H9 (cell line): ENCODE data around the gene RNF41. TPM values are rescaled to one million over a fixed set of nuclear protein-coding genes. Genes with fewer than 3 reads are reported as not detected.

Experiments used
- DNase-seq: peaks from one replicate; pipeline ENCODE4 v3.0.0-alpha.2; 2017
- H2AFZ ChIP-seq: one replicate; pipeline ENCODE4 v1.6.1; 2013; ENCODE audit warnings: mild to moderate bottlenecking, low read length, control low read depth, moderate library complexity
- H2AK5ac ChIP-seq: 2 replicates; pipeline ENCODE4 v1.6.1; 2013; ENCODE audit warnings: low read length, control low read depth, mixed read lengths; ENCODE audit not compliant: insufficient read length
- H2BK120ac ChIP-seq: one replicate; pipeline ENCODE4 v1.6.1; 2013; ENCODE audit warnings: low read depth, mild to moderate bottlenecking, low read length, control low read depth, inconsistent platforms; ENCODE audit not compliant: poor library complexity, severe bottlenecking
- H2BK12ac ChIP-seq: 2 replicates; pipeline ENCODE4 v1.6.1; 2013; ENCODE audit warnings: low read length, control low read depth, mixed read lengths, low read depth; ENCODE audit not compliant: insufficient read length
- H2BK15ac ChIP-seq: 2 replicates; pipeline ENCODE4 v1.6.1; 2013; ENCODE audit warnings: low read depth, low read length, control low read depth
- H2BK20ac ChIP-seq: one replicate; pipeline ENCODE4 v1.6.1; 2013; ENCODE audit warnings: low read depth, mild to moderate bottlenecking, low read length, control low read depth, inconsistent platforms; ENCODE audit not compliant: poor library complexity, severe bottlenecking
- H2BK5ac ChIP-seq: 2 replicates; pipeline ENCODE4 v1.6.1; 2013; ENCODE audit warnings: low read length, control low read depth, mixed read lengths; ENCODE audit not compliant: insufficient read length
- H3K14ac ChIP-seq: 2 replicates; pipeline ENCODE4 v1.6.1; 2013; ENCODE audit warnings: low read length, control low read depth; ENCODE audit not compliant: insufficient read depth
- H3K18ac ChIP-seq: 2 replicates; pipeline ENCODE4 v1.6.1; 2013; ENCODE audit warnings: low read depth, mild to moderate bottlenecking, mixed read lengths, low read length, control low read depth; ENCODE audit not compliant: insufficient read length
- H3K23ac ChIP-seq: 2 replicates; pipeline ENCODE4 v1.6.1; 2013; ENCODE audit warnings: low read length, control low read depth, mixed read lengths, low read depth; ENCODE audit not compliant: insufficient read length
- H3K23me2 ChIP-seq: 2 replicates; pipeline ENCODE4 v1.6.1; 2013; ENCODE audit warnings: low read depth, mild to moderate bottlenecking, mixed read lengths, low read length, control low read depth; ENCODE audit not compliant: insufficient read length, poor library complexity, severe bottlenecking
- H3K27ac ChIP-seq: 2 replicates; pipeline ENCODE4 v1.5.1; 2013; ENCODE audit warnings: low read length, control low read depth, mixed read lengths, low read depth; ENCODE audit not compliant: insufficient read length
- H3K27me3 ChIP-seq: 2 replicates; pipeline ENCODE4 v1.6.1; 2013; ENCODE audit warnings: low read length, control low read depth, inconsistent platforms; ENCODE audit not compliant: insufficient read depth
- H3K4ac ChIP-seq: 2 replicates; pipeline ENCODE4 v1.6.1; 2013; ENCODE audit warnings: low read depth, mild to moderate bottlenecking, control low read depth, inconsistent platforms, low read length, moderate library complexity
- H3K4me1 ChIP-seq: 2 replicates; pipeline ENCODE4 v1.6.1; 2013; ENCODE audit warnings: low read length, control low read depth, inconsistent platforms; ENCODE audit not compliant: insufficient read depth
- H3K4me2 ChIP-seq: 2 replicates; pipeline ENCODE4 v1.6.1; 2013; ENCODE audit warnings: low read length, control low read depth, mixed read lengths; ENCODE audit not compliant: insufficient read length, insufficient read depth
- H3K56ac ChIP-seq: 2 replicates; pipeline ENCODE4 v1.6.1; 2013; ENCODE audit warnings: low read depth, mild to moderate bottlenecking, mixed read lengths, low read length, control low read depth; ENCODE audit not compliant: insufficient read length
- H3K79me1 ChIP-seq: 2 replicates; pipeline ENCODE4 v1.6.1; 2013; ENCODE audit warnings: low read depth, mild to moderate bottlenecking, moderate library complexity, low read length, control low read depth, inconsistent platforms; ENCODE audit not compliant: insufficient read depth, poor library complexity, severe bottlenecking
- H3K79me2 ChIP-seq: 2 replicates; pipeline ENCODE4 v1.6.1; 2013; ENCODE audit warnings: low read length, control low read depth, inconsistent platforms; ENCODE audit not compliant: insufficient read depth
- H3K9ac ChIP-seq: 2 replicates; pipeline ENCODE4 v1.6.1; 2013; ENCODE audit warnings: low read length, control low read depth, mixed read lengths; ENCODE audit not compliant: insufficient read length; ENCODE audit errors: extremely low read depth
- H3K9me3 ChIP-seq: one replicate; pipeline ENCODE4 v1.6.1; 2013; ENCODE audit warnings: low read depth, low read length, inconsistent platforms; ENCODE audit not compliant: control insufficient read depth
- H3T11ph ChIP-seq: one replicate; pipeline ENCODE4 v1.6.1; 2013; ENCODE audit warnings: mild to moderate bottlenecking, low read length, control low read depth, inconsistent platforms
- H4K20me1 ChIP-seq: one replicate; pipeline ENCODE4 v1.6.1; 2013; ENCODE audit not compliant: control insufficient read depth, insufficient read length, insufficient read depth
- H4K5ac ChIP-seq: 2 replicates; pipeline ENCODE4 v1.6.1; 2013; ENCODE audit warnings: low read depth, mild to moderate bottlenecking, mixed read lengths, low read length, control low read depth; ENCODE audit not compliant: insufficient read length
- H4K8ac ChIP-seq: replicated peaks from 2 replicates; pipeline ENCODE4 v1.6.1; 2013; ENCODE audit warnings: low read length, control low read depth, mixed read lengths, low read depth; ENCODE audit not compliant: insufficient read length
- H4K91ac ChIP-seq: 2 replicates; pipeline ENCODE4 v1.6.1; 2013; ENCODE audit warnings: low read depth, mild to moderate bottlenecking, moderate library complexity, mixed read lengths, low read length, control low read depth; ENCODE audit not compliant: insufficient read length
- H3K27ac Mint-ChIP-seq, 3 experiments: 2 replicates in 2 of 3; 3 replicates in 1 of 3; pipeline ENCODE4 v1.8.0; 2020 to 2021; ENCODE audit warnings: mixed read lengths in 3 of 3, mild to moderate bottlenecking in 1 of 3, moderate library complexity in 1 of 3
- H3K27me3 Mint-ChIP-seq: 2 replicates; pipeline ENCODE4 v1.8.0; 2021; ENCODE audit warnings: low read depth, mild to moderate bottlenecking, moderate library complexity, mixed read lengths
- H3K36me3 Mint-ChIP-seq, 3 experiments: 2 replicates in 2 of 3; 3 replicates in 1 of 3; pipeline ENCODE4 v1.8.0; 2020 to 2021; ENCODE audit warnings: low read depth in 3 of 3, mixed read lengths in 3 of 3; ENCODE audit not compliant: insufficient read depth in 1 of 3
- H3K4me1 Mint-ChIP-seq, 2 experiments: 2 replicates each; pipeline ENCODE4 v1.8.0; 2020; ENCODE audit warnings: mixed read lengths in 2 of 2
- H3K4me3 Mint-ChIP-seq, 2 experiments: 2 replicates in 1 of 2; 3 replicates in 1 of 2; pipeline ENCODE4 v1.8.0; 2020 to 2021; ENCODE audit warnings: mild to moderate bottlenecking in 2 of 2, mixed read lengths in 2 of 2, moderate library complexity in 1 of 2
- H3K9me3 Mint-ChIP-seq, 2 experiments: 2 replicates in 1 of 2; 3 replicates in 1 of 2; pipeline ENCODE4 v1.8.0; 2020; ENCODE audit warnings: mild to moderate bottlenecking in 2 of 2, mixed read lengths in 2 of 2, moderate library complexity in 1 of 2
- CTCF ChIP-seq: fragments of 200-600 bp; sonication (generic); conservative IDR thresholded peaks from 3 replicates; pipeline ENCODE4 v1.8.0; 2021; ENCODE audit warnings: antibody characterized with exemption, mild to moderate bottlenecking
- WGBS: extraction: QIAGEN DNeasy Blood & Tissue Kit; methylation state at CpG from one replicate; pipeline ENCODE4 v1.1.7; 2013; ENCODE audit warnings: missing lambda C conversion rate, low lambda C conversion rate, mixed read lengths; ENCODE audit not compliant: insufficient read length; ENCODE audit errors: extremely low coverage; 5-methylcytosine and 5-hydroxymethylcytosine counted together
- total RNA-seq: library from RNA; stranded (reverse); gene quantifications from 2 replicates; pipeline ENCODE4 v1.2.1, GENCODE V29; 2021

The RNF41 gene
- total RNA-seq, 1 experiment from 2014 or later: 60.8 TPM

- Histone ChIP-seq H3K14ac (peak overlapping the region; percentile 87; the same call in 1 of the 2 replicates), H2AFZ (peak overlapping the region; percentile 19), H3K4ac (no peak overlapping the region; the same call in 1 of the 2 replicates), H3K79me2 (no peaks in the 10 kb centered on the region; the same call in 1 of the 2 replicates), H2BK12ac (peak overlapping the region; percentile 30), H3K9me3 (no peaks in the 10 kb centered on the region), H2BK20ac (no peak overlapping the region), H4K5ac (peak overlapping the region; percentile 57), H3K56ac (no peak overlapping the region), H2BK5ac (no peak overlapping the region), H3T11ph (peak overlapping the region; percentile 56), H3K79me1 (no peaks in the 10 kb centered on the region), H3K23ac (no peak overlapping the region), H3K18ac (peak overlapping the region; percentile 86), H2BK120ac (no peak overlapping the region), H3K27me3 (no peaks in the 10 kb centered on the region), H2AK5ac (peak overlapping the region; percentile 71), H3K4me2 (peak overlapping the region; percentile 57), H2BK15ac (no peak overlapping the region), H3K9ac (peak overlapping the region; percentile 61), H4K8ac (no peak overlapping the region), H3K27ac (peak overlapping the region; percentile 15), H3K23me2 (peaks cover 26% of the 10 kb centered on the region), H4K91ac (peak overlapping the region; percentile 36), H3K4me1 (peaks cover 2% of the 10 kb centered on the region; the same call in 1 of the 2 replicates), H4K20me1 (peaks cover 3% of the 10 kb centered on the region)
- TF ChIP-seq CTCF: no peak
- Mint-ChIP-seq H3K36me3 (peaks cover 5 to 13% (median 11%) of the 10 kb centered on the region in 3 experiments; a peak in 6 of 7 replicates), H3K4me3 (peak overlapping the region; percentile 78 to 88), H3K4me1 (peaks cover 32 to 39% of the 10 kb centered on the region in 2 experiments), H3K9me3 (no peaks in the 10 kb centered on the region; a peak in 2 of 5 replicates), H3K27me3 (no peaks in the 10 kb centered on the region), H3K27ac (peak overlapping the region; percentile 72 to 97 (median 95); a peak in 6 of 7 replicates)
- DNase-seq: no peak
- WGBS: no CpG with 5 or more reads among the region's 15 CpGs
These were observed 1.9 kb upstream of the RNF41 start for GRCh38 chr12:56223571-56224101.
